ENCODE results near the gene ACIN1.

ACIN1 gene

DNA sequence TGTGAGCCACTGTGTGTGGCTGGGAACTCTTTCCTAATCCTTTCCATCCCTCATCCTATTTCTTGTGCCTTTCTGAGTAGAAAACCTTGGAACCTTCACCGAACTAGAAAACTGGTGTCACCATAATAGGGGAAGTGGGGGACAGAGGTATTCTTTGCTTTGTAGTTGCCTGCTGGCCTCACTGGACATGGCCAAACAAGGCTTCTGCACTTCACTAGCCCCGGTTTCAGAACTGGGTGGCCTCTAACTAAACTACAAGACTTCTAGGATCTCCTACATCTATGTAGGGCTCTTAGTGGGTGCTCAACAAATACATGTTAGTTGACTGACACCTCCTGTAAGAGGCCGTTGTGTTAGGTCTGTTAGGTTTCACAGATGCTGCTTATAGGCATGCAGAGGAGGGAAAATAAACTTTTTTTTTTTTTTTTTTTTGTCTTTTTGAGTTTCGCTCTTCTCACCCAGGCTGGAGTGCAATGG lies 10.4 kb upstream of the ACIN1 start:
- DNase-seq, result no peak

DNA sequence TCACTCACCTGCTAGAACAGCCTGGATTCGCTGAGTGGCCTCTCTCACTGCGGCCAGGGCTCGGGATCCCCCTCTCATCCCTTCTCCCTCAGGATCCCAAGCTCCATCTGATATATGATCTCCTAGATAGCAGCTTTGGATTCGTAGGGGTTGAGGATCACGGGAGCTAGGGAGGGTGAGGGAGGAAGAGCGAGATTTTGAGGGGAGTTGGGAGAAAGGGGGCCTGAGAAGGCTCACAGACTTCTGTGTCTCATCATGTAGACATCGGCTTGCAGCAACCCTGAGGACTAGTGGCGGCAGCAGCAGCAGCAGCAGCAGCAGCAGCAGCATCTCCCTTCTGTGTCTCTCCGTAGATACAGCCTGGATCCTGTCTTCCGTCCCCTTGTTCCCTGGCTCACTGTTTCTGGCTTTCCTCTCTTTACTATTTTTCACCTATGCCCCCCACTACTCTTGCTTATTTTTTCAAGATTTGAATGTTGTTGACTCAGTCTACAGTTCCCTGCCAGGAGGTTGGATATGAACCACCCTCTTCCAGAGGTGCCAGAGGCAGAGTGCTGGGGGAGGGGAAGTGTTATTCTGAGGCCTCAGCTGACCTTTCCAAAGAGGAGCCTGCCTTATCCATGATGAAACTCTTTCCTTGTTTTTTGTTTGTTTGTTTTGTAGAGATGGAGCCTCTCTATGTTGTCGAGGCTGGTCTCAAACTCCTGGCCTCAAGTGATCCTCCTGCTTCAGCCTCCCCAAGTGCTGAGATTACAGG lies 9.8 kb upstream of the ACIN1 start, which contains the start of gene CIROP:
TSS of gene CIROP (minus strand) at position 399 of the 757 bp plus-strand sequence. CDS start at position 330, 69 bp downstream.
- DNase-seq, result no peak

- no peak for DNase-seq
Observed at GRCh38 chr14:23104070-23104590, 9.2 kb upstream of the ACIN1 start.

- DNase-seq, result no peak
Observed at GRCh38 chr14:23103581-23103980, 8.6 kb upstream of the ACIN1 start.

DNA sequence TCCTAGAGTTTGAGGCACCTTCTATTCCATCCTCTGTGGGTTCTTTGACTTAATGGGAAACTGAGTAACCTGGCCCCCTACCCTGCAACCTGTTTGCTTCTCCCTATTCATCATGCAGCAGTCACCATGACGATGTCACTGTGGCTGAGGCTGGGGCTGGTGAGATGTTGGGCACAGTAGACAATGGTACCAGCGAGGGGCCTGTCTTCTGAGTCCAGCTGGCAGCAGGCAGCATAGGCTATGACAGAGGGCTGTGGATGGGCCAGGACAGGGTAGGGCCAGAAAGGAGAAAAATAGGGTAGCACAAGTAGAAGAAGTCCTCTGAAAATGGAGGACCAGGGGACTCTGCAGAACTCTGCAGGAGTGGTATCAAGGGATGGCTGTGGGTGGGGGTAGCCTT lies 7.9 kb upstream of the ACIN1 start:
- no peak for DNase-seq

DNA sequence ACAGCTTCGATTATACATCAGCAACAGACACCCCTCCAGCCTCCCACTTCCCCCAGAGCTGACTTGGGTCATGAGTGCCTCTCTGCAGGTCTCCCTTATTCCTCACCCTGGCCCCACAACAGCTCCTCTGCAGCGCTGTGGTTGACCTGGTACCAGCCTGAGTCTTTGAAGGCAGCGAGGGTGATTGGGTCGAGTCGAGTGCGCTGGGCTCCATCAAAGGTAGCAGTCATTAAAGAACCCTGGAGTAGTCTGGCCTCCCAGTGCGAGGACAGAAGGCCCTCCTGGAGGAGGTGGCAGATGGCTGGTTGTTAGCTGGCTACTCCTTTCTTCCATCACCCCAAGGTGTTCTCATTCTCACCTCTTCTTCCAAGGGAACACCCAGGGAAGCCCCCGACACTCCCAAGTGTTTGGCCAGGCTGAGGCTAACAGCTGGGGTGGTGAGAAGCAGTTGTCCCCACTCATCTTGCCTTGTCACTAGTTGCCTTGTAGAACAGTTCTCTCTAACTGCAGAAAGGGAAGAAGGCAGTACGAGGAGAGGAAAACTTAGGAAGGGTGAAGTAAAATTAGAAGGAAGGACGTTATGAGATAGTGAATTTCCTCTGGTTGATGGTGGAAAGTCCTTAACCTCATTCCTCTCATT lies 7.2 kb upstream of the ACIN1 start:
- no peak for DNase-seq

GRCh38 chr14:23101213-23101970 lies 6.5 kb upstream of the ACIN1 start:
- DNase-seq, result no peak

- DNase-seq, result no peak
Observed at GRCh38 chr14:23099212-23099861, 4.4 kb upstream of the ACIN1 start.

DNA sequence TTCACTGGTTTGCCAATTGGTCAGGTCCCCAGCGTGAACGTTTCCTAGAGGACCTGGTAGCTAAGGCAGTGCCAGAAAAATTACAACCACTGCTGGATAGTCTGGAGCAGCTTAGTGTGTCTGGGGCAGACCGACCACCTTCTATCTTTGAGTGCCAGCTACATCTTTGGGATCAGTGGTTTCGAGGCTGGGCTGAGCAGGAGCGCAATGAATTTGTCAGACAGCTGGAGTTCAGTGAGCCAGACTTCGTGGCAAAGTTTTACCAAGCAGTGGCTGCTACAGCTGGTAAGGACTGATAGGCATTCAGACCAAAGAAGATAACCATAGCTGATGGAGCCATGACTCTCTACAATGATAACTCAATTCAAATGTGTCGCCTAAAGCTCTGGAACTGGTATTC lies 2.9 kb upstream of the ACIN1 start:
- no peak for DNase-seq

DNA sequence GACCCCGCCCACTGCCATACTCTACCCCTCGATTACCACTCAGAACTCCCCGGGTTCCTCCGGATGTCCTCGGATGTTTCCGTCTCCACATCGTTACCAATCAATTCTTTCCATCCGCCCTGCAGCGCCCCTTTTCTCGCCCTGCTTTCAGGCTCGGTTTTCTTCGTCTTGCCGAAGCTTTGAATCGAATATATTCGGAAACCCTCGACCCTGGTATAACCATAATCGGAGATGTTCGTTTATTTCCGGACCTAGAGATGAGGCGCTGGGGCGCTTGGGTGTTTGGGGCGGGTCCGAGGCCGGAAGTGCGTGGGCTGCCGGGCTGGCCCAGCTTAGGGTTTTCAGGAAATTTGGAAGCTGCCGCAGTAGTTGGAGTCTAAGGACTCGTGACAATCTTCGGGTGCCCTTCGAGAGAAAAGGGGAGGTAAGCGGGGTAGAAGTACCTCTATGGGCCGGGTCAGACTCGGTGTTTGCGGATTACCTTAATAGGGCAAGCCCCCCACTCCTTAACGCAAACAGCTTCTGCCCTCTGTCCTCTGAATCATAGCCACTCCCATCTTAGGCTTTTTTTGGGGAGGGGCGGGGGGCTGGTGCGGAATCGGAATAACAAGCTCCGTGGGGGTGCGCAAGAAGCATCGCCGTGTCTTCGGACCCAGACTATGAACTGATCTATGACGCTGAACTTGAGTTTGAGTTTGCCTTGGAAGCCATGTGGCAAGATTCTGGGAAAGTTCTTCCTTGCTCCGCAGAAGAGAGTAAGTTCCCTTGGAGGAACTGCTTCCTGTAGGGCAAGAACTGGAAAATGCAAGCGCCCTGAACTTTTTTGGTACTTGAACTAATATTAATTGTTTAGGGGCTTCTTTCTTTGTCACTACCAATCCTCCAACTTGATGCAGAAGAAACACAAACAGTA lies 516 bp upstream of the ACIN1 start, which contains the start of gene C14orf119:
TSS of gene C14orf119 (plus strand) at position 310 of the 913 bp plus-strand sequence. CDS start 2,154 bp downstream, outside the sequence.
- DNase-seq, result no peak

GRCh38 chr14:23093991-23094665 lies 808 bp downstream of the ACIN1 start:
- no peak for DNase-seq

DNA sequence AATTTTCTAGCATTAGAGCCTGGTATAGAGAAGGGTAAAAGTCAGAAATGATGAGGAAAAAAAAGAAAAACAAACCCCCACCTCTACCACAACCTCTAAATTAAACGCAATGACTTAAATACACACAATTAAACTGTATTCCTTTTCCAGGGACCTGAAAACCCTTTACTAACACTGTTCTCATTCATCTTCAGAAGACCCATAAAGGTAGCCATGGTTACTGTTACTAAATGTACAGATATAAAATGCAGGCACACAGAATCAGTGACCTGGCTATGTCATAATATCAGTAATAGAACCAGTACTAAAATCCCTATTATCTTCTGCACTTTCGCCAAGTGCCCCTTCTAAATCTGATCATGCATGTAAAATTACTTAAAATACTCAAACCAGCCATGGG lies 1.4 kb downstream of the ACIN1 start:
- no peak for DNase-seq

GRCh38 chr14:23093104-23093503 lies 1.8 kb downstream of the ACIN1 start:
- no peak for DNase-seq

DNA sequence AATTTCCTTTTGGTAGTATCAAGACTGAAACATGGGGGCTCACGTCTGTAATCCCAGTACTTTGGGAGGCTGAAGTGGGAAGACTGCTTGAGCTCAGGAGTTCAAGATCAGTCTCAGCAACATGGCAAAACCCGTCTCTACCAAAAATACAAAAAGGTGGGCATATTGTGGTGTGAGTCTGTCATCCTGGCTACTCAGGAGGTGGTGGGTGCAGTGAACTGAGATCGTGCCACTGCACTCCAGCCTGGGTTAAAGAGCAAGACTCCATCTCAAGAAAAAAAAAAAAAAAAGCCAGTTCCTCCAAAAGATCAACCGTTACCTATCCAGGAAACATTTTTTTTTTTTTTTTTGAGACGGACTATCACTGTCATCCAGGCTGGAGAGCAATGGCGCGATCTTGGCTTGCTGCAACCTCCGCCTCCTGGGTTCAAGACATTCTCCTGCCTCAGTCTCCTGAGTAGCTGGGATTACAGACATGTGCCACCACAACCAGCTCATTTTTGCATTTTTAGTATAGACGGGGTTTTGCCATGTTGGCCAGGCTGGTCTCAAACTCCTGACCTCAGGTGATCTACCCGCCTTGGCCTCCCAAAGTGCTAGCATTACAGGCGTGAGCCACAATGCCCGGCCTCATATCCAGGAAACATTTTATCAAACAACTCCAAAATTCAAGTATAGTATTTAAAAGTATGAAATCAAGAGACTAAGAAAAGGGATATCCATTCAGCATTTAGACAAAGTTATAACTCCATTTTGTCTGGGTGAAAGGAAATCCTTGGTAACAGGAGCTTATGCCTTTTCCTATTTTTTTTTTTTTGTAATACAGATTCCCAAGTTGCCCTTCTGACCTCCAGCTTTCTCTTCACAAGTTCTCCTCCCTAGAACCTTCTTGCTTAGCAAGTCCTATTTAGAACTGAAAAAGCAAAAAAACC lies 3.4 kb downstream of the ACIN1 start:
- DNase-seq, result no peak

DNA sequence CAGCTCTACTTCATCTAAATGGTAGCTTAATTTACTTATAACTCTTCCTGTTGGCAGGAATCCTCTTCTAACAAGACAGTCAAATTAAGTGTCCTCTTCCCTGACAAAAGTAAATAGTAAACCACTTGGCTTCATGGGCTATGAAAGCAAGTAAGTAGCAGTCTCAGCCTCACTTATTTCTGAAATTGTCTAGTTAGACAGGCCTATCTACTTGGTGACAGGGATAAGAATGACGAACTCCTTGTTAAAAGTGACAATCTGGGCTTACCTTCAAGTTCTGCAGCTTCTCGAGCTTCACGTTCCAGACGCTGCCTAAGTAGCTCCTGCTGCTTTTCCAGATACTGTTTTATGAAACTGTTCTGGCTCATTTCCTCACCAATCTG lies 4.7 kb downstream of the ACIN1 start:
- no peak for DNase-seq

GRCh38 chr14:23089498-23090253 lies 5.3 kb downstream of the ACIN1 start:
- DNase-seq, result no peak

- no peak for DNase-seq
Observed at GRCh38 chr14:23086565-23086964, 8.4 kb downstream of the ACIN1 start.

DNA sequence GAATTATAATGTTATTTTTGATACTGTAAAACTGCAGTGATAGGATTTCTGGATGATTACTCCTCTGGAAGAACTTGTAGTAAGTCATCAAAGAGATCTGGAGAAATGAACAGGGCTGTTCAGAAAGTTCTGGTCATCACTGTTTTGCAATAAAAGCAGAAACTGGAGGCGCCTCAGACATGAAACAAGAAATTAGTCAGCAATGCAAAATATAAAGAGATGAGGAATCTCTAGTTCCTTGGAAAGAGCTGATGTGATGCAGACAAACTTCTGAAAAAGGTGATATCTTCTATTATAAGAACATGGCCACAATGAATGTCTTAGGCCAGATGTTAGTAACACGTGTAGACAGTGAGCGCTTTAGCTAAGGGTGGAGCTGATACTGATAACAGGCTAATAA lies 9.5 kb downstream of the ACIN1 start:
- DNase-seq, result no peak

- DNase-seq, result no peak
Observed at GRCh38 chr14:23080474-23080873, 14.5 kb downstream of the ACIN1 start.
